HG02938 (cell line): ENCODE measurements around the gene KIF17.

ENCODE experiments used
- ATAC-seq: cut with Tn5 transposase; IDR thresholded peaks from one replicate; pipeline ENCODE4 v1.9.1; 2021; ENCODE audit warnings: mild to moderate bottlenecking, moderate library complexity; ENCODE audit not compliant: unreplicated experiment

KIF17 gene

GRCh38 chr1:20632386-20632785 lies 85.4 kb downstream of the KIF17 start:
- ATAC-seq, result no peak

- ATAC-seq, result no peak
These were observed 87.1 kb downstream of the KIF17 start for GRCh38 chr1:20630729-20631128.

GRCh38 chr1:20626524-20626923 lies 91.3 kb downstream of the KIF17 start:
- no peak for ATAC-seq

GRCh38 chr1:20626098-20626427 lies 91.7 kb downstream of the KIF17 start:
- ATAC-seq, result no peak

- no peak for ATAC-seq
These were observed 92.4 kb downstream of the KIF17 start for GRCh38 chr1:20625176-20626097.

GRCh38 chr1:20624709-20625108 lies 93.1 kb downstream of the KIF17 start:
- ATAC-seq, result no peak

GRCh38 chr1:20621012-20621411 lies 96.8 kb downstream of the KIF17 start:
- no peak for ATAC-seq

- ATAC-seq, result no peak
These were observed 97.8 kb downstream of the KIF17 start for GRCh38 chr1:20619999-20620398.

GRCh38 chr1:20618550-20618949 lies 99.3 kb downstream of the KIF17 start:
- ATAC-seq, result no peak

- ATAC-seq, result no peak
These were observed 100.8 kb downstream of the KIF17 start for GRCh38 chr1:20616847-20617487.

GRCh38 chr1:20615946-20616846 lies 101.6 kb downstream of the KIF17 start:
- no peak for ATAC-seq

GRCh38 chr1:20614131-20614579 lies 103.7 kb downstream of the KIF17 start:
- ATAC-seq, result no peak
